Fibroblast of skin of right biceps (primary cell): ENCODE results near the gene GBX1.

Experiments used
- DNase-seq: peaks from one replicate; pipeline ENCODE4 v3.0.0-alpha.2; 2013

The GBX1 gene

GRCh38 chr7:151167197-151167961 lies at the start of gene GBX1:
TSS of gene GBX1 (minus strand) at chr7:151167694. CDS start at chr7:151167548, 146 bp downstream.
- DNase-seq: no peak

- DNase-seq: no peak
These were observed 47.9 kb upstream of the GBX1 start for GRCh38 chr7:151215396-151215795.

- no peak for DNase-seq
These were observed 46.3 kb upstream of the GBX1 start for GRCh38 chr7:151213826-151214225.

- no peak for DNase-seq
These were observed 45.1 kb upstream of the GBX1 start for GRCh38 chr7:151212626-151213025.

- no peak for DNase-seq
These were observed 43.8 kb upstream of the GBX1 start for GRCh38 chr7:151211155-151211772.

GRCh38 chr7:151210087-151210854 lies 42.8 kb upstream of the GBX1 start, which contains the start of gene H2BK1:
TSS of gene H2BK1 (minus strand) at chr7:151210488. CDS start at chr7:151210318, 170 bp downstream.
- no peak for DNase-seq

GRCh38 chr7:151209588-151209987 lies 42.1 kb upstream of the GBX1 start:
- no peak for DNase-seq

- no peak for DNase-seq
These were observed 40.9 kb upstream of the GBX1 start for GRCh38 chr7:151208253-151208862.

GRCh38 chr7:151207804-151208203 lies 40.3 kb upstream of the GBX1 start:
- DNase-seq: no peak

GRCh38 chr7:151207315-151207714 lies 39.8 kb upstream of the GBX1 start:
- DNase-seq: no peak

GRCh38 chr7:151206914-151207313 lies 39.4 kb upstream of the GBX1 start:
- DNase-seq: no peak

GRCh38 chr7:151205730-151206129 lies 38.2 kb upstream of the GBX1 start:
- DNase-seq: no peak

- DNase-seq: no peak
These were observed 37.0 kb upstream of the GBX1 start for GRCh38 chr7:151204383-151205032.

GRCh38 chr7:151202836-151203235 lies 35.3 kb upstream of the GBX1 start:
- DNase-seq: no peak

- no peak for DNase-seq
These were observed 34.3 kb upstream of the GBX1 start for GRCh38 chr7:151201751-151202150.

- no peak for DNase-seq
These were observed 33.9 kb upstream of the GBX1 start for GRCh38 chr7:151201344-151201743.

GRCh38 chr7:151198945-151199848 lies 31.7 kb upstream of the GBX1 start:
- DNase-seq: no peak

GRCh38 chr7:151197932-151198331 lies 30.4 kb upstream of the GBX1 start:
- no peak for DNase-seq

- DNase-seq: no peak
These were observed 28.3 kb upstream of the GBX1 start for GRCh38 chr7:151195616-151196450.

GRCh38 chr7:151194188-151194587 lies 26.7 kb upstream of the GBX1 start:
- no peak for DNase-seq
